GM18951 (cell line): ENCODE measurements around the gene DDX41.
"Not testable (repeated sequence)": the region's sequence is repeated elsewhere in the genome, so short reads cannot be mapped to it uniquely, and the experiment has no call there.

Experiments
- POLR2A ChIP-seq: IDR thresholded peaks from 4 replicates; pipeline ENCODE4 v1.6.1; 2011; ENCODE audit warnings: mild to moderate bottlenecking; ENCODE audit not compliant: insufficient read length, insufficient read depth; ENCODE audit errors: extremely low read depth
- in situ Hi-C: fragments of 300-500 bp; cut with MboI; formaldehyde crosslinking; loops from one replicate; pipeline ENCODE4 v1.12.0; 2022; ENCODE audit warnings: low sequenced_read_pairs, mixed read lengths, inconsistent platforms; ENCODE audit not compliant: unreplicated experiment

Gene DDX41

GRCh38 chr5:177495243-177496060 lies 21.3 kb downstream of the DDX41 start:
- in situ Hi-C loops, result no loop called here
- no peak for TF ChIP-seq POLR2A

- in situ Hi-C loops, result no loop called here
- no peak for TF ChIP-seq POLR2A
Observed at GRCh38 chr5:177494346-177495195, 22.2 kb downstream of the DDX41 start.

GRCh38 chr5:177493795-177494345 lies 22.9 kb downstream of the DDX41 start:
- no peak for TF ChIP-seq POLR2A
- in situ Hi-C loops, result no loop called here

- in situ Hi-C loops, result no loop called here
- TF ChIP-seq POLR2A, result no peak
Observed at GRCh38 chr5:177492841-177493240, 23.9 kb downstream of the DDX41 start.

- TF ChIP-seq POLR2A, result no peak
- in situ Hi-C loops, result no loop called here
Observed at GRCh38 chr5:177491983-177492746, 24.6 kb downstream of the DDX41 start.

GRCh38 chr5:177491429-177491945 lies 25.3 kb downstream of the DDX41 start:
- in situ Hi-C loops, result no loop called here
- no peak for TF ChIP-seq POLR2A

- in situ Hi-C loops, result no loop called here
- no peak for TF ChIP-seq POLR2A
Observed at GRCh38 chr5:177490992-177491391, 25.8 kb downstream of the DDX41 start.

GRCh38 chr5:177490311-177490991 lies 26.3 kb downstream of the DDX41 start:
- no peak for TF ChIP-seq POLR2A
- in situ Hi-C loops, result no loop called here

- in situ Hi-C loops, result no loop called here
- no peak for TF ChIP-seq POLR2A
Observed at GRCh38 chr5:177489119-177489716, 27.5 kb downstream of the DDX41 start.

- in situ Hi-C loops, result no loop called here
- TF ChIP-seq POLR2A, result no peak
Observed at GRCh38 chr5:177487975-177488374, 28.8 kb downstream of the DDX41 start.

GRCh38 chr5:177487144-177487543 lies 29.6 kb downstream of the DDX41 start:
- in situ Hi-C loops, result no loop called here
- TF ChIP-seq POLR2A, result no peak

- in situ Hi-C loops, result no loop called here
Observed at GRCh38 chr5:177486256-177486655, 30.5 kb downstream of the DDX41 start.

GRCh38 chr5:177485753-177486152 lies 31.0 kb downstream of the DDX41 start:
- in situ Hi-C loops, result not testable (repeated sequence)

More at GRCh38 chr5:177486256-177486655, 30.5 kb downstream of the DDX41 start:
- no peak for TF ChIP-seq POLR2A
